KOPT-K1 (cell line): Measurements from ENCODE around the gene SLC25A29.

Source experiments
- H3K27ac ChIP-seq: fragments of 200-600 bp; sonication (generic); 2 replicates; pipeline ENCODE4 v1.5.1; 2016; ENCODE audit warnings: antibody characterized with exemption, mild to moderate bottlenecking, low read depth, low read length; ENCODE audit not compliant: poor library complexity, severe bottlenecking
- H3K36me3 ChIP-seq: fragments of 200-600 bp; sonication (generic); 2 replicates; pipeline ENCODE4 v1.5.1; 2017; ENCODE audit warnings: antibody characterized with exemption, mild to moderate bottlenecking, low read length, moderate library complexity; ENCODE audit not compliant: insufficient read depth
- H3K9me3 ChIP-seq: fragments of 200-600 bp; sonication (generic); 2 replicates; pipeline ENCODE4 v1.5.1; 2017; ENCODE audit warnings: antibody characterized with exemption, low read length, mild to moderate bottlenecking; ENCODE audit not compliant: insufficient read depth, poor library complexity, severe bottlenecking

The SLC25A29 gene

GRCh38 chr14:100271247-100271939 lies 34.9 kb downstream of the SLC25A29 start:
- H3K27ac ChIP-seq = no peak overlapping the region
- H3K36me3 ChIP-seq = peaks cover 80% of the 10 kb centered on the region

GRCh38 chr14:100268591-100269207 lies 37.5 kb downstream of the SLC25A29 start:
- no peak overlapping the region for H3K27ac ChIP-seq
- H3K9me3 ChIP-seq = no peaks in the 10 kb centered on the region
- peaks cover 80% of the 10 kb centered on the region for H3K36me3 ChIP-seq

More at GRCh38 chr14:100271247-100271939, 34.9 kb downstream of the SLC25A29 start:
- no peaks in the 10 kb centered on the region for H3K9me3 ChIP-seq

DNA sequence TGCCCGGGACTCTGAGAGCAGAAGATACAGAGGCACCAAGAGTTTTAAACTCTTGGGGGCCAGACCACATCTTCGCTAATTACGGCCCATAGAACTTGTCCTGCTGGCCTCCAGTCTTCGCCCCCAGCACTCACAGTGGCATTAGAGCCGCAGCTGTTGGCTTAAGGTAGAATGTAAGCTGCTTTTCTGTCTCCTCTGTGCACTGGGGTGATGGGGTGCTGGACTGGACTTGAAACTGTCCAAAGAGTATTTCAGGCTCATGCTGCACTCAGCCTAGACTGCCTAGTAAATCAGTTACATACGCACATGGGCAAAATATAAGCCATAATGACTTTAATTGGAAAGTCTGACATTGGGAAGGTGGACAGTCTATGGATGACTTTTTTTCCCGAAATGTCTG lies 38.3 kb downstream of the SLC25A29 start:
- H3K9me3 ChIP-seq = no peaks in the 10 kb centered on the region
- peaks cover 82% of the 10 kb centered on the region for H3K36me3 ChIP-seq
- no peak overlapping the region for H3K27ac ChIP-seq

- H3K27ac ChIP-seq = no peak overlapping the region
- no peaks in the 10 kb centered on the region for H3K9me3 ChIP-seq
- H3K36me3 ChIP-seq = peaks cover 57% of the 10 kb centered on the region
Observed at GRCh38 chr14:100263141-100263540, 43.1 kb downstream of the SLC25A29 start.

DNA sequence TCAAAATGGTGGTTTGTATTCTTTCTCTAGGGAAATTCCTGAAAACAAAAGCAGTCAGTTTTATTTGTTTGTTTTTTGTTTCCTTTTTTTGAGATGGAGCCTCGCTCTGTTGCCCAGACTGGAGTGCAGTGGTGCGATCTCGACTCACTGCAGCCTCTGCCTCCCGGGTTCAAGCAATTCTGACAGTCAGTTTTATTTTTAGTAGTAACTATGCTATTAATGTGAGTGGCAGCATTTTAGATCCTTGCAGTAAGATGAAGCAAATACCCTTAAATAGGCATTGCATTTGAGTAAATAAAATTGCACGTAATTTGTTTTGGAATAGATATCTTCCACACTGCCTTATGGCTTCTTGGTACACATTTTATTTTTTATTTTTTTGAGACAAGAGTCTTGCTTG lies 43.7 kb downstream of the SLC25A29 start:
- Histone ChIP-seq H3K9me3 (no peaks in the 10 kb centered on the region), H3K27ac (no peak overlapping the region), H3K36me3 (peaks cover 52% of the 10 kb centered on the region)

DNA sequence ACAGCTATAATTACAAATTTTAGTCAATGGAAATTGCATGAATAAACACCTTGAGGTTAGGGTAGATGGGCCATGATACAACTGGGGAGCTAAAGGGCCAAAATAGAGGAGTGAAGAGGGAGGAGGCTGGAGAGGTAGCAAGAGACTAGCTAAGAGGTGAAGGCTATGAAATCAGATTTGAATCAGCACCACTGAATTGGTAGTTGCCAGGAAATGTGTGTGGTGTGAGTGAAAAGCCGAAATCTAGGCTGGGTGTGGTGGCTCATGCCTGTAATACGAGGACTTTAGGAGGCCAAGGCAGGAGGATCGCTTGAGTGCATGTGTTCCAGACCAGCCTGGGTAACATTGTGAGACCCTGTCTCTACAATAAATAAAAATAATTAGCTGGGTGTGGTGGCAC lies 44.6 kb downstream of the SLC25A29 start:
- Histone ChIP-seq H3K36me3 (peaks cover 52% of the 10 kb centered on the region), H3K9me3 (no peaks in the 10 kb centered on the region), H3K27ac (no peak overlapping the region)

- no peak overlapping the region for H3K27ac ChIP-seq
- peaks cover 34% of the 10 kb centered on the region for H3K36me3 ChIP-seq
Observed at GRCh38 chr14:100256339-100256895, 49.8 kb downstream of the SLC25A29 start.

GRCh38 chr14:100252684-100253083 lies 53.6 kb downstream of the SLC25A29 start:
- no peaks in the 10 kb centered on the region for H3K9me3 ChIP-seq
- H3K36me3 ChIP-seq = peaks cover 68% of the 10 kb centered on the region
- no peak overlapping the region for H3K27ac ChIP-seq

More at GRCh38 chr14:100256339-100256895, 49.8 kb downstream of the SLC25A29 start:
- no peaks in the 10 kb centered on the region for H3K9me3 ChIP-seq

DNA sequence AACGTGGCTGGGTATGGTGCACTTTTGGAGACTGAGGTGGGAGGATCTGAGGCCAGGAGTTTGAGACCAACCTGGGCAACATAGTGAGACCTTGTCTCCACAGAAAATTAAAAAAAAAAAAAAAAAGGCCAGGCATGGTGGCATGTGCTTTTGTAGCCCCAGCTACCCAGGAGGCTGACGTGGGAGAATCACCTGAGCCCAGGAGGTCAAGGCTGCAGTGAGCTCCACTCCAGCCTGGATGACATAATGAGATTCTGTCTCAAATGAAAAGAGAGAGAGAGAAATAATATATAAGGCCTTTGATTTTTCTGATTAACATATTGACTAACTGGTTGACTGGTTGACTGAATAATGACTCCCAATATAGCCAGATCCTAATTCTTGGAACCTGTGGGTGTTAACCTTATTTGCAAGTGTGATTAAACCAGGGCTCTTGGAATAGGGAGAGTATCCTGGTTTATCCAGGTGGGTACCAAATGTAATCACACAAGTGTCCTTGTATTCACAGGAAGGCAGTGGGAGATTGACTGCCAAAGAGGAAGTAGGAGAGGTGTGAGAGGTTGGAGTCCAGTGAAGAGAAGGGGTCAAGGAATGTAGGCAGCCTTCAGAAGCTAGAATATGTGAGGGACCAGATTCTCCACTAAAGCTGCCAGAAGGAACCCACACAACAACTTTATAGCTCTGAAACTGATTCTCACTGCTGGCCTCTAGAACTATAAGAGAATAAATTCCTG lies 55.3 kb downstream of the SLC25A29 start:
- Histone ChIP-seq H3K9me3 (no peaks in the 10 kb centered on the region), H3K27ac (no peak overlapping the region), H3K36me3 (peaks cover 66% of the 10 kb centered on the region)

DNA sequence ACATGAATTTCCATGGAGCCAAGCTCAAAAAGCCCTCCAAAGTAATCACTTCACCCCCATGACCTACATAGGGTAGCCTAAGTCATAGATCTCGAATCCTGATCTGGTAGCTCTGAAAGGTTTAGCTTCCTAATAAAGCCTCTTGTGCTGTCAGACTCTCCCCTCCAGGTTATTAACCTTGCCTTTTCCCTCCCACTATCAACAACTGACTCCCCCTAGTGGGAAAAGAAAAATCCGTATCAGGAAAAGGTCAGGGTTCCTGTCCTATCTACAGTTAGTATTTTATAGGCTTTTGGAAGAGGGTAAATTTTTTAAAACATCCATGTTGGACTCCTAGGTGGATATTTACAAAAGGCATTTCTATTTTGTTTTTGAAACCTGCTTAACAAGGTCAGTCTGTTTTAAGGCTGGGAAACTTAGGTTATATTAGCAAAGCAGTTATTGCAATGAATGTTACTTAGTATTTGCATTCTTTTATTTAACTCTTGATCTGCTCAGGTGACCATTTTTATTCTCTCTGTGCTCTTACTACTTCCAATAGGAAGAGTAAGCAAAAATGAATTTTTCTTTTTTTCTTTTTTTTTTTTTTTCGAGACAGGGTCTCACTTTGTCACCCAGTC lies 59.3 kb downstream of the SLC25A29 start:
- Histone ChIP-seq H3K36me3 (peaks cover 79% of the 10 kb centered on the region), H3K9me3 (no peaks in the 10 kb centered on the region), H3K27ac (no peak overlapping the region)

DNA sequence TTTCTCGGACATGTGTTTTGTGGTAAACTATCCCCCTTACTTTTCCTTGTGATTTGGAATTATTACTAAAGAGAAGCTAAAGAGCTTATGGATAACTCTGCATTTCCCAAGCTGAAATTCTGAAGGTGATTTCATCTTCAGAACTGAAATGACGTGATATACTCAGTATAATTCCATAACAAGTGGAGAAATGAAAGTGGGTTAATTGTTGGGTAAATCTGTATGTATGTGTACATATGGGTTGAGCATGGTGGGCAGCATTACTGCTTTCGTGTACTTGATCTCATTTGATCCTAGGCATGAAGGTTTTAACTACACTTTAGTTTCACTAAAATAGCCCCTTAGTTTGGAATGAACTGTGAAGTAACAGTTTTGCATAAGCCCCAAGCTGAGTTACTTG lies 63.2 kb downstream of the SLC25A29 start:
- H3K9me3 ChIP-seq = no peaks in the 10 kb centered on the region
- no peak overlapping the region for H3K27ac ChIP-seq
- H3K36me3 ChIP-seq = peaks cover 50% of the 10 kb centered on the region

DNA sequence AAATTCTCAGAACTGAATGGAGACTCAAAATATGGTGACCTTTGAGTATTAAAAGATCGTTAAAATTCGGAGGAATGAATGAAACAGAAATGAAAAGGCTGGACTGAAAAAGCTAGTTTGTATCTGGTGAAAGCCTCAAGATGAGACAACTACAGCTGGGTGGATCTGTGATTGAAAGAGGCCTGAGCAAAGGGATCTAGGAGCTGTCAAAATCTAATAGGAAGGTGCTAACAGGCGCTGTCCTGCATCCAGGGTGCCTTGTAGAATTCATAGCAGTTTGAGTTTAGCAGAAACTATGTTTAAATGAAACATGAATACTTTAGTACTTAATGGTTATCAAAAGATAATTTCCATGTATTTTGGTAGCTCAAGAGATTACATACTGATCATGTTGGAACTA lies 65.0 kb downstream of the SLC25A29 start:
- no peaks in the 10 kb centered on the region for H3K9me3 ChIP-seq
- peak overlapping the region; percentile 97 for H3K27ac ChIP-seq
- H3K36me3 ChIP-seq = peaks cover 40% of the 10 kb centered on the region
